Stimulated activated CD4-positive, alpha-beta T cell treated with anti-CD3 and anti-CD28 coated beads, Interleukin-4, amount 100 ng/mL, for 4 hours (primary cell): Measurements from ENCODE around the gene PILRB.
A peak's percentile ranks its signal among the peaks of the same experiment; 100 is the strongest.
"Not testable (repeated sequence)": the region's sequence is repeated elsewhere in the genome, so short reads cannot be mapped to it uniquely, and the experiment has no call there.

Experiments
- DNase-seq, 2 experiments: peaks; one replicate each; pipeline ENCODE4 v3.0.0-alpha.2; 2020

PILRB gene

GRCh38 chr7:100378114-100378755 is 20.3 kb downstream of the PILRB start:
- DNase-seq = no peak

DNA sequence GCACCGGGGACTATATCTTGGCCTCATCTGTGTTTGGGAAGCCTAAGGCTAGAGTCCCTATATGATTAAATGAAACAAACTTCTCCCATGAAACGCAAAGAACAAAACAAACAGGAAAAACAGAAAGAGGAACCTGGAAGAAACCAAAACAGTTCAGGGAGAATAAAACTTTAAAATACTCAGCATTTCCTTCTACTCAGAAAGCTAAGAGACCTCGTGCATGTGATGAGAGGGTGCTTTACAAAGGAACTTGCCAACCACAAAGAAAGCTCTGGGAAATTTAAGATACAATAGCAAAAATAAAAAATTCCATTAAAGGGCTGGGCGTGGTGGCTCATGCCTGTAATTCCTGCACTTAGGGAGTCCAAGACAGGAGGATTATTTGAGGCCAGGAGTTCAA is 22.3 kb downstream of the PILRB start:
- DNase-seq = no peak

DNA sequence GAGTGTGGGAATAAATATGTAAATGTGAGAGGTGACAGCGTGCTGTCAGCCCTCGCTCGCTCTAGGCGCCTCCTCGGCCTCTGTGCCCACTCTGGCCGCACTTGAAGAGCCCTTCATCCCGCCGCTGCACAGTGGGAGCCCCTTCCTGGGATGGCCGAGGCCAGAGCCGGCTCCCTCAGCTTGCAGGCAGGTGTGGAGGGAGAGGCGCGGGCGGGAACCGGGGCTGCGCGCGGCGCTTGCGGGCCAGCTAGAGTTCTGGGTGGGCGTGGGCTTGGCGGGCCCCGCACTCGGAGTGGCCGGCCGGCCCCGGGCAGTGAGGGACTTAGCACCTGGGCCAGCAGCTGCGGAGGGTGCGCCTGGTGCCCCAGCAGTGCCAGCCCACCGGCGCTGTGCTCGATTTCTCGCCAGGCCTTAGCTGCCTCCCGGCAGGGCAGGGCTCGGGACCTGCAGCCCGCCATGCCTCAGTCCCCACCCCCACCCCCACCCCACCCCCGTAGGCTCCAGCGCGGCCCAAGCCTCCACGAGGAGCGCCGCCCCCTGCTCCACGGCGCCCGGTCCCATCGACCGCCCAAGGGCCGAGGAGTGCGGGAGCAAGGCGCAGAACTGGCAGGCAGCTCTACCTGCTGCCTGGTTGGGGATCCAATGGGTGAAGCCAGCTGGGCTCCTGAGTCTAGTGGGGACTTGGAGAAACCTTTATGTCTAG is 23.8 kb downstream of the PILRB start:
- DNase-seq = not testable (repeated sequence)

GRCh38 chr7:100382234-100382853 is 24.4 kb downstream of the PILRB start:
- not testable (repeated sequence) for DNase-seq

- no peak for DNase-seq
Observed at GRCh38 chr7:100384628-100385294, 26.8 kb downstream of the PILRB start.

GRCh38 chr7:100386940-100387339 is 29.0 kb downstream of the PILRB start:
- no peak for DNase-seq

DNA sequence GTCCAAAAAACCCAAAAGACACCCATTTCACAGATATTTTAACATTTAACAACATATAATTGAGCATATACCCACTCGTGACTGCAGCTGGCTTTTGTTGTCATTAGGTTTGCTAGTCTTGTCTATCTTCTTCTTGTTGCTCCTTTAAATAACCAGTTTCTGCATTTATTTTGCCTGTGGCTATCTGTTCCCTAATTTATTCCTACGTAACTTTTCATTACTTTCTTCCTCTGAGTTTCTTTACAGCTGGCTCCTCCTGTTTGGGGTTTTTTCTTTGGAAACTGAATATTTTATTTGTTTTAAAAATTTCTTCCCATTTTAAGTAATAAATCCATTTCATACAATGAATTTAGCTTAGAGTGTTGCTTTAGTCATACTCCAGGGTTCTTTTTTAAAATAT is 29.8 kb downstream of the PILRB start:
- DNase-seq = no peak

DNA sequence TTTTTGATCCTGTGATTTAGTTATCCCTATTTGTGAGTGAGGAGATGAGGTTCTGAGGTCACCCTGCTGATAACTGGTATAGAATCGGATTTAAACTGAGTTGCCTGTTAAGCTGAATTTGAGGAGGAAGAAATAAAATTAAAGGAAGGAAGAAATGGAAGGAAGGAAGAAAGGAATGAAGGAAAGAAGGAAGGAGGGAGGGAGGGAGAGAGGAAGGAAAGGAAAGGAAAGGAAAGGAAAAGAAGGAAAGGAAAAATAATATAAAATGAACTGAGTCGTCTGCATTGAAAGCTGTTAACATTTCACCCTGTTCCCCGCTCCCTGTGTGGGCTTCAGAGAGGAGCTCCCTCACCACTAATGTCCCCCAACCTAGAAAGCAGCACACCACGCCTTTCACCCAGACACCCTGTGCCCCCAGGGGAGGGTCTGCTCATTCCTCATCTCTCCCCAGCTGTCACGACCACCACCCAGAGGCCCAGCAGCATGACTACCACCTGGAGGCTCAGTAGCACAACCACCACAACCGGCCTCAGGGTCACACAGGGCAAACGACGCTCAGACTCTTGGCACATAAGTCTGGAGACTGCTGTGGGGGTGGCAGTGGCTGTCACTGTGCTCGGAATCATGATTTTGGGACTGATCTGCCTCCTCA is 31.6 kb downstream of the PILRB start:
- DNase-seq = no peak

DNA sequence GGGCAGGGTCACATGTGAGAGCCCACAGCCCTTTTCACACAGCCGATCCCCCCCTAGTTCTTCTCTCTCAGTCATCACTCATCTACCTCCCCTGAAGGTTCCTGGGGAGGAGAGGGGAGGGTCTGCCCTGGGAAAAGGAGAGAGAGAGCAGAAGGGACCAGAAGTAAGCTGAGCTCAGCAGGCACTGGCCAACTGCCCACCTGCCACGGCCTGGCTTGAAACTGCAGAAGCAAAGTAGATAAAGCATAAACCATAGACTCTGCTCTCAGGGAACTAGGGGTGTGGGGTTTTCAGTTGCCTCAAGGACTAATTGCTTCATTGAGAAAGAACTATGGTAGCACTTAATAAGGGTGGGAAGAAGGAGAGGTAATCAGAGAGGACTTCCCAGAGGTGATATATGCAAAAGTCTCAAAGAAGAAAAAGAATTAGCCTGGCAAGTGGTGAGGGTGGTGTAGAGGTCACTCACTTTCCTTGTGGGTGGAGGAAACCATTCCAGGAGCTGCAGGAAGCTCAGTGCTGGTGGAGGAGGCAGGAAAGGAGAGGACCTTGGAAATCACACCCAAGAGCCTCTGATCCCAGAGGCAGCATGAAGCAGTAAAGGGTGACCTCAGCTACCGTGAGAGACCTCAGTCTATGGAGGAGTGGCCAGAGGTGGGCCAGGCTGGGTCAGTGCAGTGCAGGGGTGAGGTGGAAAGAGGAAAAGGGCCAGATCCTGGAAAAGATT is 32.5 kb downstream of the PILRB start:
- no peak for DNase-seq

- no peak for DNase-seq
Observed at GRCh38 chr7:100393233-100393905, 35.5 kb downstream of the PILRB start.

DNA sequence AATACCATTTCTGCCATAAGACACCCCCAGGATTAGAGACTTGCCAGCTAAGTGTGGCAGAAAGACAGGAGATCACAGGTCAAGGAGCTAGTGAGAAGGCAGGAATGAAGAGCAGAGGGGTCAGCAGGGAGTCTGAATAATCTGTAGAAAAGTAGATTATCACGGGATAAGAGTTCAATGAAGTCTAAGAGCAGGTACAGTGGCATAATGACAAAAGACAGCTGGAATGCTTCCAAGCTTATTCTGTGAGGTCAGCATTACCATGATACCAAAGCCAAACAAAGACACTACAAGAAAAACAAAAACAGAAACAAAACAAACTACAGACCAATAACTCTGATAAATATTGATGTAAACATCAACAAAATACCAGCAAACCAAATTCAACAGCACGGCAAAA is 36.2 kb downstream of the PILRB start:
- no peak for DNase-seq

GRCh38 chr7:100396421-100396982 is 38.6 kb downstream of the PILRB start:
- DNase-seq = peak in 1 of 2 experiments; percentile 55

DNA sequence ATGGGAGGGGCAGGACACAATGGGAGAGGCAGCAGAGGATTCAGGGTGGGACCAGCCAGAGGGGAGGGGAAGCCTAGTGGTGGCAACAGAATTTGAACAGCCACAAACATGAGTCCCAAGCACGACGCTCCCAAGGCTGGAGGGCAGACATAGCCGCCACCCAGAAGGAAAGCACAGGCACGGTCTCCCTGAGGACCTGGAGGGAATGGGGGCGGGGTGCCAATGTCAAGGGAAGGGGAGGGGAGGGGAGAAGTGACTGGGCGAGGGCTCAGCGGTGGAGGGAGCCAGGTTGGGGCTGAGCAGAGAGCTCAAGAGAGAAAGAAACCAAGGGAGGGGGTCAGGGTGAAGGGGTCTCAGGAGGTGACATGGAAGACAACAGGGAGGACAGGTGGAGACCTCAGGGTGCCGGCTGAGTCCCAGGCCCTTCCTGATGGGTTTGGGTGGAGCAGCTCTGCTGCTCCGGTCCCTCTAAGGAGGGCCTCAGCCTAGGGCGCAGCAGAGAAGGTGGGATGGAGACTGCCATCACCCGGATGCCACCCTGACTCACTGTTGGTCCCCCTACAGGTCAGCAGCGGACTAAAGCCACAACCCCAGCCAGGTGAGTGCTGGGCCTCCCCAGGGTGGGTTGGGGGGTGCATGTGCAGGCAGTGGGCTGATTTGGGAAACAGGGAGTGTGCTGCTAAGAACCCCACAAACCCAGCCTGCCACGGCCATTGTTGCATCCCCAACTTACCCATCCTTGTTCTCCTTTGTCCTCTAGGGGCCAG is 39.6 kb downstream of the PILRB start:
- DNase-seq = no peak

- DNase-seq = no peak
Observed at GRCh38 chr7:100398239-100398638, 40.3 kb downstream of the PILRB start.

DNA sequence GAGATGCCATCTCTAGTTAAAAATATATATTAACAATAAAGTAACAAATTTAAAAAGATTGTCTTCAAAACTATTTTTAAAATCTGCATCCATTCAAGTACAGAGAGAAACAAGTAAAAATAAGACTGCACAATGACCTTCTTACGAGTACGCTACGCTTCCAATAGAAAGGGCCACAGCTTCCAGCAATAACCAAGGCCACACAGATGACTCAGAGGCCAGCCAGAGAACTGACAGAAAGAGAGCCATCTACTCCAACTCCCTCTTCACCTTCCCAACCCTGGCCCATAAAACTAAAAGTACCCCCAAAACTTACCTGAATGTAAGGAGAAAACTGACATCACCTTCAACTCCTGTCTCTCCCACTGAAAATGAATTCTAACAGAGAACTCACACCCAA is 42.1 kb downstream of the PILRB start:
- DNase-seq = no peak

DNA sequence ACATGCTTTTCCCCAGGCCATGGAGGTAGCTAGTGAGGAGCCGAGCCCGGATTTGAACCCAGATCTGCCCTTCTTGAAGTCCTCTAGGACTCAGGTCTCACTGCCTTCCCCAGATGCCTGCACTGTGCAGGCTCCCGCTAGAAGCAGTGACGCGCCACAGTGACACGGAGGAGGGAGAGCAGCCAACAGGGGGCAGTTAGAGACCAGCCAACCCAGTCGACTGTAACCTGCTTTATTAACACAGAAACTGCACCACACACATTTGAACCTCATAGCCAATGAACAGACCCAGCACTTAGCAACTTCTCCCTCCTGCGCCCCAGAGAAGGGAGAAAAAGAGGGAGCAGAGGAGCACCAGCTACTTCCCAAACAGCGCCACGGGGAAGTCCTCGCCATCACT is 42.7 kb downstream of the PILRB start:
- peak in 1 of 2 experiments; percentile 3 for DNase-seq

GRCh38 chr7:100401811-100402210 is 43.9 kb downstream of the PILRB start:
- DNase-seq = no peak

DNA sequence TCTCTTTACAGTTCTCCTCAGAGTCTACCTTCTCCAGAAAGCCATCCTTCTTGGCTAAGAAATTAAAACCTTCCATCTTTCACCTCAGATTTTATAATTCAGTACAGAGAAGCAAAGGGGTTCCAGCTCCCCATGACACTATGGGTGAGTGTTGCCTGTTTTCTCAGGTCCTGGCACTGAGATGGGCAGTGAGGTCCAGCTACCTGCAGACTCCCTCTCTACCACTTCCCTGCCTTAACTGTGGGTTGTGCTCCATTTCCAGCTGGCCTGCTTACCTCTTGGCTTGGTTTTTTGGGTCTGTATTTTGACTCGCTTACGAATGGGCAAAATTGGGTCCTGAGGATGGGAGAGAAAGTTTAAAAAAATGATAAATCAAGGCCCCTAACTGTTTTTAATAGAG is 44.3 kb downstream of the PILRB start:
- DNase-seq = no peak

- DNase-seq = no peak
Observed at GRCh38 chr7:100406767-100407166, 48.9 kb downstream of the PILRB start.

DNA sequence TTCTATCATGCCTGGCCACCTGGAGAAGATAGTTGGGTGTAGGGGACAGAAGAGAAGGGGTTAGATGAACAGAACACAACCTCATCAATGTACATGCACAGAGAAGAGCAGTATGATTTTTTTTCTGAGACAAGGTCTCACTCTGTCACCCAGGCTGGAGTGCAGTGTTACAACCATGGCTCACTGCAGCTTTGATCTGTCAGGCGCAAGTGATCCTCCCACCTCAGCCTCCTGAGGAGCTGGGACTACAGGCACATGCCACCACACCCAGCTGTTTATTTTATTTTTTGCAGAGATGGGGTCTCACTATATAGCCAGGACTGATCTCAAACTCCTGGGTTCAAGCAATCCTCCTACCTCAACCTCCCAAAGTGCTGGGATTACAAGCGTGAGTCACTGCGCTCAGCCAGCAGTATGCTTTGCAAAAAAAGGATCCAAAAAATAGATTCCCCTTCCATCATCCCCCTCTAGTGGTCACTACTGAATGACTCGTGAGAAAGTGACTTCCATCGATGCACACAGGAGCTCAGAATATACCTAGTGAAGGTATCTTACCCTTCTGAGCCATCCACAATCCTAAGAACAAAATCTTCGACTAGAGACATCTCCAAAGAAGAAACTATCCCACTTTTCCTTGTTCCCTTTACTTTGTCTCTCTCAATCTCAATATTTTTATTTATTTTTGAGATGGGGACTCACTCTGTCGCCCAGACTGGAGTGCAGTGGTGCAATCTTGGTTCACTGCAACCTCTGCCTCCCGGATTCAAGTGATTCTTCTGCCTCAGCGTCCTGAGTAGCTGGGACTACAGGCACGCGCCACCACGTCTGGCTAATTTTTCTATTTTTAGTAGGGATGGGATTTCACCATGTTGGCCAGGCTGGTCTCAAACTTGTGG is 49.6 kb downstream of the PILRB start:
- DNase-seq = peak in 1 of 2 experiments; percentile 38
